ENCODE measurements around the gene SMAD6.

The SMAD6 gene

DNA sequence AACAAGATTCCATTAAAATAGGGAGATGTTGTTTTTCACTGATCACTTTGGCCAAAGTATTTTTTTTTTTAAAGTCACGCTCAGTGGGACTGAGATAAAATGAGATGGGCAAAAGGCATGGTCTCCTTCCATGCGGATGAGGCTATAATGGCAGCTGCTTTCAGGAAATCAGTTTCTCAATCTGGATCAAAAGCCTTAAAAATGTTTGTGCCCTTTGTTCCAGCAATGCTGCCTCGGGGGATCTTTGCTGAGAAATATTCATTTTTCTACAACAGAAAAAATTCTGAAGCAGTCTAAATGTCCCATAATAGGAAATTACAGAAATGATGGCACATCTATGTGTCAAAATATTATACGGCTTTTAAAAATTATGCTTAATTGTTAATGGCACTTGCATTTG is 97.2 kb downstream of the SMAD6 start:
- no peak for DNase-seq

DNA sequence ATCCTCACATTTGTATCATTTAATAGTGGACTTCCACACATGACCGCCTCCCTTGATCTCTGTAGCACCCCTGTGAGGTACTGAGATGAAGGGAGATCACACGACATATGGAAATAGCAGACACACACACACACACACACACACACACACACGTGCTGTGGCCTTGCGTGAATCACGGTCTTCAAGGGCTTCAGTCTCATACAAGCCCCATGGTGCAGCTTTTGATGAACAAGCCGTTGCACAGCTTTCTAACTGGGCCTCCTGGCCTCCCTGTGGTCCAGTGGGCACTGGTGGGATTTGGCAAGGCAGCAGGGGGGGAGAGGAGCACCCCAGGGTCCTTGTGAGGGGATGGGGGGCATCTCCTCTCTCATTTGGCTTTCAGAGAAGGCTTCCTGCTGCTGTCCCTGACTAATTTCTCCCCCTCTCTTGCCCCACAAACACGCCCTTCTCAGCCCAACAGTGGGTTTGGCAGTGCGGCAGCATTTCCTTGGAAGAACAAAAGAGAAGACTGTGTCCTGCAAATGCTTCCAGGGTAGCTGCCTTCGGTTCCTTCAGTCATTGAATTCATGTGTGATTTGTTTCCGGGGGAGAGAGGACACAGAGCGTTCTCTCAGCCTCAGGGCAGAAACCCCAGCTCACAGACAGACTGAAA is 98.7 kb downstream of the SMAD6 start:
- DNase-seq = no peak

DNA sequence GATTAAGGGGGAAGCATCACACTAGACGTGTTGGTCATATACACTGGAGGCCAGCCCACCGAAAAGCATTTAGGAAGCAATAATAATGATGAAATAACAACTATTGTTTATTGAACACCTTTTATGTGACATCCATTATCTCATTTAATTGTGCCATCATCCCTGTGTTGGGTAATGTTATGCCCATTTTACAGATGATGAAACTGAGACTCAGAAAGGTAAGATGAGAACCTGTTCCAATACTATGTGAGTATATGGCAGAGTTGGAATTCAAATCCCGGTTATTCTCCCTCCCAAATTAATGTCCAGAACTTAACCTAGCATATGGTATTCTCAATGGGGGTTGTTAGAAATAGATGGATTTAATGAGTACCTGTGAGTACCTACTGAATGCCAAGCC is 99.2 kb downstream of the SMAD6 start:
- DNase-seq = no peak

DNA sequence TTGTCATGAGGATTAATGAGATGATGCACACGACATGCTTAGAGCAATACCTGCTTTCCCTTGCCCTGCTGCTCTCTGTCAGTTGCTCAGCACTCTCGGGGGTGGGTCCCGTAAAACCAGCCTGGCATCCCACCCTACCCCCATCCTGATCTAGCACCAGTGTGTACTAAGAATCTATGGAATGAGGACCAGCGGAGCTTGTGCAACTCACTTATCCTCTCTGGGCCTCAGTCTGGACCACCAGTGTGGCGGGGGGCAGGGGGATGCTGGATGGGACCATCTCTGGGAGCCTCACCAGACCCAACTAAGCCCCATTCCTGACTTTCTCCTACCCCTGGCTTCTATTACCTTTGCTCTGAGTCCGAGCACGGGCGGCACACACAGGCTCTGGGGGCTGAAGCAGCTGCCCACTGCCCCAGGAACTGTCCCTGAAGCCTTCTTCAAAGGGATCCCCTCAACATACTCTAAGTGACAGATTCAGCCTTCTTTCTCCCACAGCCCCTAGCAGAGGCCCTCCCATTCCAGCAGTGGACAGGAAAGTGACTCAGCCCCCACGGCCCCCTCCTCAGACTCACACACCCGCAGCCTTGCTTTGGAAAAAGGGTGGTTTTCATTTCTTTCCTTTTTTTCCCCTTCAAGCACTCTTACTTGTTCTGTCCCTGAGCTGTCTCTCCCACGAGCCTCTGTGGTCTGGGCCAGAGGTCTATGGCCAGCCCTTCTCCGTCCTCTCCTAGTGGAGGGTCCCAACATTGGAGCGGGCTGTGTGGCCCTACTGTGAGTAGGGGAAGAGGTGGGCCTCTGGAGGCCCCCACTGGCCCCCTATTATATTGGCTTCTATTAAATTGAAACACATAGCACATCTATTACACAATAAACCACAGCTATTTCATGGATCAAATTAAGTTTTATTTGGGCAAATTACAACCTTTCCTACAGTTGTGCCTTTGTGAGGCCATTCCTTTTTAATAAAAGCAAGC is 100.3 kb downstream of the SMAD6 start:
- DNase-seq = no peak

DNA sequence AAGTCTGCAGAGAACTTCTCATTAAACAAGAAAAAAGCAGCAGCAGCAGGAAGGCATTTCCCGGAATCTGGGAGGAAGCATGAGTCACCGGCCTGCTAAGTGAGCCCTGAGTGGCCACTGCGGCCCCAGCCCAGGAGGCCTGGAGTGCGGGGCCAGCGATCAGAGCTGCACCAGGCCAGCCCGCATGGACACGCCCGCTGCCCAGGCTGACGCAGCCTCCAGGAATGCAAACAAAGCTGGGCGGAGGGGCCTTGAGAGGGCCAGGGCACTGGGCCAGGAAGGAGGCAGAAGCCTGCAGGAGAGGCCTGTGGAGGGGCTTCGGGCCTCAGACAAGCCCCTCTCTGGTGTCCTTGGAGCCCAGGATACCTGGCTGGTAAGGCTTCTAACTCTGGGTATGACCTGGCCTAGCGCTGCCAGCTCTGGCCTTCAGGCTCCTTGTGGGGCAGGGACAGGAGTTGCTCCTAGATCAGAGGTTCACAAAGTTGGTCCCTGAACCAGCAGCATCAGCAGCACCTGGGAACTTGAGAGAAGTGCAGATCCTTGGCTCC is 101.2 kb downstream of the SMAD6 start:
- no peak for DNase-seq

DNA sequence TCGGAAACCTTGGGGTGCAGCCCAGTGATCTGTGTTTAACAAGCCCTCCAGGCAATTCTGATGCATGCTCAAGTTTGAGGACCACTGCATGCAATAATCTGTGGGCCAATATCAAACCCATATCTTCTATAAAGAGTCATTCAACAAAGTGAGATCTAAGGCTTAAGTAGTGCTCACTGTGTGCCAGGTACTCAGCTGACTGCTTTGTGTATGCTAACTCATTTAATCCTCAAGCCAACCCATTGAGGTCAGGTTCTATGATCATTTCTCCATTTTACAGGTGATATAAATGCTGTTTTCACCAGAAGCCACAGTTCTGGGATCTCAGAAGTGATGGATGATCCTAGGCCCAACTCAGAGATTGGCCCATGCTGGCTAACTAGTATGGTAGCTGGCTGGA is 101.7 kb downstream of the SMAD6 start:
- no peak for DNase-seq

DNA sequence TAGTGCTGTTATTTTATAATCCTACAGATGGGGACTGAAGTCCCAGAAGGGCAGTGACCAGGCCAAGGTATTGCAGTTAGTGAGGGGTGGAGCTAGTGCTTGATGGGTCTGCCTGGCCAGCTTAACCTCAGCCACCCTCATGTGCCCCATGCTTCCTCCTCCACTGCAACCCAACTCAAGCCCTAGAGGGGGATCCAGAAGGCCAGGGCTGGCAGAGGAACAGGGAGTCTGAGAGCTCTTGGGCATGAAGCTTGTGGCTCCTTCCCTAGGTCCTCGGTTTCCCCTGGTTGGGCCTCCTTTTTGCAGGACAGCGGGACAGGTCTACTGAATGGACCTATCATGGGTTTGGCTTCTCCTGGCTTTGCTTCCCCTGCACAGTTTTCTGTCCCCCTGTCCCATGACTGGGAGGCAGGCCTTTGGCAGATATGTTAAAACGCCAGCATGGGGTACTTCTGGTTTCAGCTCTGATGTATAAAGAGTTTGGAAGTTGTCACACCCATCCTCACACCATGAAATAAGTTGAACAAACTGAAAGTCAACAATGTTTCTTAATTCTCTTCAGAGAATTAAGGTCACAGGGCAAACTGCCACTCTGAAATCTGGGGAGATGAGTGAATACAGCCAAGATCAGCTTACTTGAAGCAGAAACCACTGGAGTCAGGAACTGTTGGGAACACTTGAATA is 103.3 kb downstream of the SMAD6 start:
- DNase-seq = no peak

DNA sequence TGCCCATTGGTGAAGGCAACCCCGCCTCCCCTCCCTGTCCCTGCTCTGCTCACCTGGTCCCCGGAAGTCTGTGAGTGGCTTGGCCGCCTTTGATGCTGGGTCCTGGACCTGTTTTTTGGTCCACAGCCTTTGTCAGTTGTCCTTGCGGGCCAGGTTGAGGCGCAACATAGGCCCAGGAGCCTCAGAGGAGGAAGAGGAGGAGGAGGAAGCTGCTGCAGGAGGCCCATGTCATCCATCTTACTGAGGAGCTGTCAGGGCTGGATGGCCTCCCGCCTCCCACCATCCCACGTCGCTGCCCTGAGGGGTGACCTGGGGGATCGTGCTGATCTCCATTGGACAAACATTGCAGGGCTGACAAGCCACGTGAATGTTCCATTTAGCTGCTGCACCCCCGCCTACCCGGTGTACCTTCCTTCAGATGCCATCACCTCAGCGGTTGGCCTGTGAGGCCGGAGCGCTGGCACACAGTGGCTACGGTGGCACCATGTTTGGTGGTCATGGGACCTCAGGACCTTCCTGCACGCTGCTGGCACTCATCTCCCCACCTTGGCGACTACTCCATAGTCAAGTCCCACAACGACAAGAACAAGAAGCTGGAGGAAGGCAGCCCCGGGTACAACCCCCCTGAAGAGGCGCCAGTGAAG is 106.3 kb downstream of the SMAD6 start:
- DNase-seq = no peak

DNA sequence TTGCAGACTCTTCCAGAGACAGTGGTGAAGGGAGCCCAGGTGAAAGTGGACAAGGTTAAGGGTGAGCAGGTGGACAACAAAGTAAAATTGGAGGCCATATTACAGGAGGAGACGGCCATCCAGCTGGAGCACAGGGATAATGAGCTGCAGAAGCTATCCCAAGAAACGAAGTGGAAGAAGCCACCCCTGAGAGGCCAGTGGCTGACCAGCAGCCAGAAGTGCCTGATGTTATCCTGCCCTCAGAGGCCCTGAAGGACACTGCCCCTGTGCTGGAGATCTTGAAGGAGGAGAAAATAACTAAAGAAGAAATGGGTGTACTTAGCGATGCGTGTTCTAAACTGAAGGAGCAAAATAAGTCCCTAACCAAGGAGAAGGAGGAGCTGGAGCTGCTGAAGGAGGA is 107.6 kb downstream of the SMAD6 start:
- no peak for DNase-seq

DNA sequence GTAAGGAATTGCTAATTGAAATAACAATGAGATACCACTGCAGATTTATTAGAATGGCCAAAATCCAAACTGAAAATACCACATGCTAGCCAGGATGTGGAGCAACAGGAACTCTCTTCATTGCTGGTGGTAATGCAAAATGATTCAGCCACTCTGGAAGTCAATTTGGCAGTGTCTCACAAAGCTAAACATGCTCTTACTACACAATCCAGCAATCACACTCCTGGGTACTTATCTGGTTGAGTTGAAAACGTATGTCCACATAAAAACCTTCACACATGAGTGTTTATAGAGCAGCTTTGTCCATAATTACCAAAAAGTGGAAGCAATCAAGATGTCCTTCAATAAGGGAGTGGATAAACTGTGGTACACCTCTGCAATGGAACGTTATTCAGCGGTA is 113.3 kb downstream of the SMAD6 start:
- no peak for DNase-seq

DNA sequence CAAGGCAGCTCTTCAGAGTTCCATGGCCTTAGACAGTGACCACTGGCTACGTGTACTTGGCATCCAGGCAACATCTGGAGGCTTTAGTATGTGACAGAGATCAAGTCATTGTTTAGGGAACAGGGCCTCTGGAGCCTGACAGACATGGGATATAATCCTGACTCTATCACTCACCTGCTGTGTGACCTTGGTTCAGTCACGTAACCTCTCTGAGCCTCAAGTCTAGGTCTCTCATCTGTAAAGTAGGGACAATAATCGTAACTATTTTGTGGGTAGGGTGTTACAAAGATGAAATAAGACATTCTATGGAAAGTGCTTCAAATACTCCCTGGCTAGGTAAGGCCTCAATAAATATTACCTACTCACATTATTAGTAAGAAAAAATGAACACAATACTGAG is 114.2 kb downstream of the SMAD6 start:
- no peak for DNase-seq

DNA sequence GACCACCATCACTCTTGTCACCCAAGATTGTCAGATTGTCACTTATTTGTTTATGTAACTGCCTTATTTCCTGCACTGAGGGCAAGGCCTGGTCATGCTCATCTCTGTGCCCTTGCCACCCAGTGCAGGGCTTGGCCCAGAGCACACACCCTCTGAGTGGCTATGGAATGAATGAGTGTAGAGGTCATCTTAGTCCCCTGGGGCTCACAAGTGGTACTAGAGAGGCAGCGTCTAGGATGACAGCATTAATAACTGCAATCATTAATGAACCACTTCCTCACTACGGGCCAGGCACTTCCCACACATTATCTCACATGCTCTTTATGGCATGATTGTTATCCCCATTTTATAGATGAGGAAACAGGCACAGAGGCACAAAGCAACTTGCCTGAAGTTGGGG is 117.0 kb downstream of the SMAD6 start:
- no peak for DNase-seq

DNA sequence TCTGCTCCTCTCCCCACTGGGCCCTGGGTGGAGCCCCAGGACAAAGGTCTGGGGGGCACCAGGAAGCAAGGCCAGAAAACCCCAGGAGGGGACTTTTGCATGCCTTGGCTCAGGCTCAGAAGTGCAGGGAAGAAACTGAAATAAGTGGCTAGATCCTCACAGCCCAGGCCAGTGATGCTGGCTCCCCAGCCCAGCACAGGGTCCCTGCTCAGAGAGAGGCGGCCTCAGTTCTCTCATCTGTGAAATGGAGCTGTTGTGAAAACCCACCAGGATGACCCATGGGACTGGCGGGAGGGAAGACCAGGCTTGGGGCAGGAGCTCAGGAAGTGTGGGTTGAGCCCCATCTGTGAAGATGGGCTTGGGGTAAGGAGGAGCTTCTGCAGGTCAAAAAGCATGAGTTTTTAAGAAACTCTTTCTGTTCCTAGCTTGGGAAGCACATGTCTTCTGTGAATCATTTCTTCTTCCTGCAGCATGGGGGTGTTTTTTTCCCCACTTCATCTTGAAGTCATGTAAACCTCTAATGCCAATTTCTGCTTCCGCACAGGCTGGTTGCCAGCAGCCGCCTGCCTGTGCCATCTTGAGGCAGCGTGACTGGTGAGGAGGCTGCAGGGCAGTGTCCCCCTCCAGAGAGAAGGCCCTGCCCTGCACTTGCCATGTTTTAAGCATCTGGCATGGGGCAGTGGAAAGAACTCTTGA is 118.6 kb downstream of the SMAD6 start:
- DNase-seq = no peak

DNA sequence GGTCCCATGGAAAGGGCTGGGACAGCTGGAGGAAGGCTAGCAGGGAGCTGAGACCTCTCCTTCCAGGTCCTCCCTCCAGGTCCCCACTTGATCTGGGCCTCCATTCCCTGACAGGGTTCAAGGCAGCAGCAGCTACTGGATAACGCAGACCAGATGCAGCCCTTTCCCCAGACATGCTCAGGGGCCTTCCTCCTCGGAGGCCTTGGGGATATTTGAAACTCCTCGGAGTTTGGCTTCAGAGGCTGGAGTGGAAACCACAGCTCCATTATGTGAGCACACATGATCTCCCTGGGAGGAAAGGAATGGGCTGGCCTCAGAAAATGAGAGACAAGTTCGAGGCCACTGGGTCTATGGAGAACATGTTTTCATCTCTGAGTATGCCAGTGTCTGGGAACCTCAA is 119.3 kb downstream of the SMAD6 start:
- DNase-seq = no peak

DNA sequence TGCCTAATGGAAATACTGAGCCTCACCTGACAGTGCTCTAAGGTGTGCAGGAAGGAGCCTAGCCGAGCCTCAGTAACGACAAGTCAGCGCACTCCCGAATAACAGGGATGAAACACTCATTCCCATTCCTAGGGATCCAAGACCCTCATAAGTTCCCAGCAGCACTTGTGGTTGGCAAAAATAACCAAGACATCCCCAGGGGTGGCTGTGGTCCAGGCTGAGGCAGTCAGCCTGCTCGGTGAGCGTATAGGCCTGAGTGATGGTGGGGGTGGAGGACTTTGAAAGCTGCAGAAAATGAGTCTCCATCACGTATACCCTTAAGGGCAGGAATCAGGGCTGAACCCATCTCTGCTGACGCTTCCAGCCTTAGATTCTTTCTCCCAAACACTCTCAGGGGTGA is 120.1 kb downstream of the SMAD6 start:
- no peak for DNase-seq

DNA sequence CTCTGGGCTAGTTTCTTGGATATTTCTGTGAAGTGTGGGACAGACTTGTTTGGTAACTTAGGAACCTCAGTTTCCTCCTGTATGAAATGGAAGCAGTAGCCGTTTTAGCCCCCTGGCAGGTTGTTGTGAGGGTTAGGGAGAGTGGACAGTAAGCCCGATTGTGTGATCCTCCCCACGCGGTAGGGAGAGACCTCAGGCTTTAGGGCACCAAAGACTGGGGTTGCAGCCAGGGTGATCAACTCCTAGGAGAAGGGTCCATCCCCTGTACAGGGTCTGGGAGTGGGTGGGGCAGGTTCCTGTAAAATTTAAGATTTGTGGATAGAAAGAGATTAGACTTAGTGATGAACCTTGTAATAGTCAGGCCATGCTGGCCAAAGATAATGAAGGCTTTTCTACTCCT is 120.5 kb downstream of the SMAD6 start:
- no peak for DNase-seq

DNA sequence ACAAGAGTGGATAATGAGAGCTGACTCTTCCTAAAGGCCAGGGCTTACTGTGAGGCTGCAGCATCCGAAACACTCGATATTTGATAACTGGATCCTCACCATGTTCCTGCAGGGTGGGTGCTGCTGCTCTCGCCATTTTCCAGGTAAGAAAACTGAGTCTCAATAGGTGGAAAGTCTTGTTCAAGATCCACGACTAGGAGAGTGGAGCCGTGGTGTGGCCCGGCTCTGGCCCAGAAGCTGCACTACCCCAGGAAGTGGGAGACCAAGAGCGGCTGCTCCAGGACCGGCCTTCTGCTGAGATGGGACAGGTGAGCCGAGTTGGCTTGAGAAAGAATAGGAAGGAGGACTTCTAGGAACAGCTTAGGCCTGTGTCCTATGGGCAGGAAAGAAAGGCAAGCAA is 121.6 kb downstream of the SMAD6 start:
- DNase-seq = no peak

DNA sequence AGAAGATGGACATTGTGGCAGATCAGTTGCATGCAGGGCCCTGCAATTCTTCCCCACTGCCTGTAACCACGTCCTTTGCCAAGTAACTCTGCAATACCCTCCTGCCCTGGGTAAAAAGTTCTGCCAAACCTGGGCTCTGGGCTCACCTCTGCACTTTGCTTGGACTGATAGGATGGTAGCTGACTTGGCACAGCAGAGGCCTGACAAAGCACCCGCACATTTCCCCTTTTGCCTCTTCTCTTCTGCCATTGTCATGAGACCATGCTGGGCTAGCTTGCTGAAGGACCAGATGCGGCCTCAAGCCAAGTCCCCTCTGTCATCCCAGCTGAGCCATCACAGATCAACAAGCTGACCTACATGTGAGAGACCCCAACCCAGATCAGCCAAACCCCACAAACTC is 122.4 kb downstream of the SMAD6 start:
- no peak for DNase-seq

DNA sequence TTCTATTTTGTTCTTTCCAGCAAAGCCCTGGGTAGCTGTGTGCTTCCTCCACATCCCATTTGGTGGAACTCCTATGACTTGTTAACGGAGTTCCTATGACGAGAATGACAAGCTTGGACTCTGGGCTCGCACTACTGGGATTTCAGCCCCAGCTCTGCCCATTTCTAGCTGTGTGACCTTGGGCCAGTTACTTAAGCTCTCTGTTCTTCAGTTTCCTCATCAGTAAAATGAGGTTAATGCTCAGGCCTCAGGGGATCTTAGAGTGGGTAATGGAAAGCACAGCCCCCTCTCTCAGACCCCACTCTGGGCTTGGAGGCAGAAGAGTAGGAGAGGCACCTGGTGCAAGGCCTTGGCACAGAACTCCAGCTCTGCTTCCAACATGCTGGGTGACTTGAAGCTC is 123.1 kb downstream of the SMAD6 start:
- DNase-seq = no peak

DNA sequence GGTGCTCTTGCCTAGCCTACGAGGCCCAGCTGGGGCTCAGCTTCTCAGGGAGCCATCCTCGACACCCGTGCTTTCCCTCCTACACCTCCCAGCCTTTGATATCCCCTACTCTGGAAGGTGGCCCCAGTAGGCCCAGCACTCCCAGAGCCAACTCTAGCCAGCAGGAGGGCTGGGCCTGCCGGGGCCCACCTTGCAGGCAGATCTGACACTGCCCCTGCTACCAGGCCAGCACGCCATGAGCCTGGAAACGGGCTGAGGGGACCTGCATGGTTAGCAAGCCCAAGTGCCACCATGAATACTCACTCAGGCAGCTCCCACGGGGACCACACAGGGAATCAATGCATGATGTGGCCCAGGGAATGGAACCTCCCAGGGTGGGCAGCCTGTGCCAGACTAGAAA is 123.7 kb downstream of the SMAD6 start:
- DNase-seq = no peak

DNA sequence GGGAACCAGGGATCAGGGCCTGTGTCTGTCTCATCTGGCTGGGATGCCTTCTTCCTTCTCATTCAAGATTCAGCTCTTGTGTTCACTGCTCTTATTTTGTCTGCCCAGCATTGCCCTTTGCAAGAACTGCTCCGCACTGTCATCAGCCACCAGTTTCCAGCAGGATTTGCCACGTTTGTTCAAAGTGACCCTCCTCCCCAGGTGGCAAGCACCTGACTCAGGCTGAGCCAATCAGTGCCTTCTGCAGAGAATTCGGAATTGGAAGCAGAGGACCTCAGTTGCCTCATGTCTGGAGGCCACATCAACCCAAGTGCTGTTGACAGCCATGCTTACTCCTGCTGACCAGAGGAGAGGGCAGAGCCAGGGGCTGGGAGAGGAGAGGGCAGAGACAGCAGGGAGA is 124.5 kb downstream of the SMAD6 start:
- DNase-seq = no peak

DNA sequence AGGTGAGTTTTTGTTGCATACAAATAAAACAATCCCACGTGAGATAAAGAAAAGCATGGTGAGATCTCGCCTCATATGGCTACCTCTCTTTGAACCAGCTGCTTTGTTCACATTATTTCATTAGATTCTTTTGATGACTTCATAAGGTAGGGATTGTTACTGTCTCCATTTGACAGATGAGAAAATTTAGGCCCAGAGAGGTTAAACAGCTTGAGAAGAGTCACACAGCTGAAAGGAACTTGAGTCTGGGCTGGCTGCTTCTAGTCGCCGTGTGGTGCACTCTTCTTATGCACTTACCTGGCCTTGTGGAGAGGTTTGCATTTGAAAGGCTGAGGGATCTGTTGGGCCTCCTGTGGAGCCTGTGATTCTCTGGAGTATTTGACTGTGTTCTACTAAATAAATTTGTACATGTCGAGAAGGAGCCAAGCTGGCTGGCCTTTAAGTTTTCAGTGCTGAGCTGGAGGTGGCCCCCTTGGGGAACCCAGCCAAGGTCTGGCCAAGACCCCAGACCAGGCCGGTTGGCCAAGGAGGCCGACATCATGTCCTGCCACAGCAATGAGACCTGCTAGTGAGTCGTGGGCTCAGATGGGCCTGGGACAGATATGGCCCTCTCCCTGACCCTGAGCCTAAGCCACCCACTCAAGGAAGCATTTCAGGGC is 125.1 kb downstream of the SMAD6 start:
- no peak for DNase-seq
